NCI-H2107 treated with DMSO at 0.1 percent for 48 hours (cell line): Measurements from ENCODE around the gene AOC1.
A peak's percentile ranks its signal among the peaks of the same experiment; 100 is the strongest.

Experiments used
- DNase-seq: peaks from one replicate; lab custom pipeline; 2025; ENCODE audit not compliant: unreplicated experiment; lab: John Stamatoyannopoulos, UW

The AOC1 gene

GRCh38 chr7:150856303-150857275, 4.3 kb downstream of the AOC1 start:
- DNase-seq = no peak

DNA sequence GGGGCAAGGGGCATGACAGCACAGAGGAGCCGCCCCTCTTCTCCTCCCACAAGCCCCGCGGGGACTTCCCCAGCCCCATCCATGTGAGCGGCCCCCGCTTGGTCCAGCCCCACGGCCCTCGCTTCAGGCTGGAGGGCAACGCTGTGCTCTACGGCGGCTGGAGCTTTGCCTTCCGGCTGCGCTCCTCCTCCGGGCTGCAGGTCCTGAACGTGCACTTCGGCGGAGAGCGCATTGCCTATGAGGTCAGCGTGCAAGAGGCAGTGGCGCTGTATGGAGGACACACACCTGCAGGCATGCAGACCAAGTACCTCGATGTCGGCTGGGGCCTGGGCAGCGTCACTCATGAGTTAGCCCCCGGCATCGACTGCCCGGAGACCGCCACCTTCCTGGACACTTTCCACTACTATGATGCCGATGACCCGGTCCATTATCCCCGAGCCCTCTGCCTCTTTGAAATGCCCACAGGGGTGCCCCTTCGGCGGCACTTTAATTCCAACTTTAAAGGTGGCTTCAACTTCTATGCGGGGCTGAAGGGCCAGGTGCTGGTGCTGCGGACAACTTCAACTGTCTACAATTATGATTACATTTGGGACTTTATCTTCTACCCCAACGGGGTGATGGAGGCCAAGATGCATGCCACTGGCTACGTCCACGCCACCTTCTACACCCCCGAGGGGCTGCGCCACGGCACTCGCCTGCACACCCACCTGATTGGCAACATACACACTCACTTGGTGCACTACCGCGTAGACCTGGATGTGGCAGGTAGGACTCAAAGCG, 5.1 kb downstream of the AOC1 start:
- no peak for DNase-seq

GRCh38 chr7:150858236-150859197, 6.2 kb downstream of the AOC1 start:
- no peak for DNase-seq

DNA sequence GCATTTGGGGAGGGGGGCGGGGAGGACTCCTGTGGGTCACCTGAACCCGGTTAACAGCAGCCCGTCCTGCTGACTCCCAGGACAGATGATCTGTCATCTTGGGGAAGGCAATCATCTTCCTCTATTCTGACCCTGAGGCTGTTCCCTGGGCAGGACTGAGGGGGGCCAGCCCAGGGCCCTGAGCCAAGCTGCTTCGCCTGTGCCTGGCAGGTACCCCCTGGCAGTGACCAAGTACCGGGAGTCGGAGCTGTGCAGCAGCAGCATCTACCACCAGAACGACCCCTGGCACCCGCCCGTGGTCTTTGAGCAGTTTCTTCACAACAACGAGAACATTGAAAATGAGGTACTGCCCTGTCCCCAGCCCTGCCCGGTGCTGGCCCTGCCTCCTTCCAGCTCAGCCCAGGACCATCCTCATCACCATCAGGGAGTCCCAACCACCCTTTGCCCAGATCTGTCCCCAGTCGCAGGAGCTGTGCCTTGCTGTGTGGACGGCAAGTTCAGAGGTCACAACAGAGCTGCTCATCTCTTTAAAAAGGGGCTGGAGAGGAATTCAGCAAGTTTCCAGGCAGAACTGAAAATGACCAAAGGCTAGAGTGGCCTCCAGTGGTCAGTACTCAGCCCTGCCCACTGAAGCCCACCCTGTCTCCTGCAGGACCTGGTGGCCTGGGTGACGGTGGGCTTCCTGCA, 8.1 kb downstream of the AOC1 start:
- DNase-seq = no peak

DNA sequence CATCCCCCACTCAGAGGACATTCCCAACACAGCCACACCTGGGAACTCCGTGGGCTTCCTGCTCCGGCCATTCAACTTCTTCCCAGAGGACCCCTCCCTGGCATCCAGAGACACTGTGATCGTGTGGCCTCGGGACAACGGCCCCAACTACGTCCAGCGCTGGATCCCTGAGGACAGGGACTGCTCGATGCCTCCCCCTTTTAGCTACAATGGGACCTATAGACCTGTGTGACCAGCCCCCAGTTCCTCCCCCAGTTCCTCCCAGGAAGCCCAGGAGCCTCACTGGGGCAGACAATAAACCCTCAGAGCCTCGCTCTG, 8.6 kb downstream of the AOC1 start:
- no peak for DNase-seq

DNA sequence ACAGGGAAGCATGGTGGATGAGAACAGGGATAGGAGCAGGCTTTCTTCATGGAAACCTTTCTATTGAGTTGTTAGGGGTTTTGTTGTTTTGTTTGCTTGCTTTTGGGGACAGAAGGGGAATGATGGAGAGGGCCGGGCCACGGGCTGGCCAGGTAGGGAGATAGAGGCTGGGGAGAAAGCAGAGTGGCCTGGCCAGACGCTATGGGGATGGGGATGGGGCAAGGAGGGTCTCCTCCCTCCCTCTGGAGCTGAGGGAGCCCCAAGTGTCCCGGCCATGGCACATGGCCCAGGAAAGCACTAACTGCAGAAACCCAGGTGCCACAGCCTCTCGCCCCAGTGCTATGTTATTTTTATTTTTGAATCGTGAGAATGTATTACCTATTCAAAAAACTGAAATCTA, 10.0 kb downstream of the AOC1 start:
- no peak for DNase-seq

GRCh38 chr7:150863946-150864345, 11.6 kb downstream of the AOC1 start:
- no peak for DNase-seq

DNA sequence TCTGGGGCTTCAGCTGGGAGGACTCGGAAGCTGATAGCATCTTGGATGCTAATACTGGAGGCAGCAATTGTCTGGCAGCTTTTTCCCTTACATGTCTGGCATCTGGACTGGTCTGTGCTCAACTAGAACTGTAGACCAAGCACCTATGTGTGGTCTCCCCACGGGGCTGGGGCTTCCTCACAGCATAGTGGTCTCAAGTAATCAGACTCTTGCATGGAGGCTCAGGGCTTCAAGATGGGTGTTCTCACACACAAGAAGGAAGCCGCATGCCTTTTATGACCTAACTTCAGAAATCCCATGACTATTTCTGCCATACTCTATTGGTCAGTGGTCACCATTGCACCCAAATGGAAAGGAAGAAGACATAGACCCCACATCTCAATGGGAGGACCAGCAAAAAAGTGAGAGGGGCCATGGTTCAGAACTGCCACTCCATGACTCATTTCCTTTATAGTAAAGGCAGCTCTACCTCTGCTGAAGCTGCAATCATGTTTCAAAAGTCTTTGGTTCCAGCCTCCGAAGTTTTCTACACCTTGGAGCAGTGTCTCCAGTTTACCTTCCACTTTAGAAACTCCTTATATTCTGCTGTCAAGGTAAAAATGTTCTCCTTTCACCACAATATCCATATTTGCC, 14.7 kb downstream of the AOC1 start:
- DNase-seq = no peak

DNA sequence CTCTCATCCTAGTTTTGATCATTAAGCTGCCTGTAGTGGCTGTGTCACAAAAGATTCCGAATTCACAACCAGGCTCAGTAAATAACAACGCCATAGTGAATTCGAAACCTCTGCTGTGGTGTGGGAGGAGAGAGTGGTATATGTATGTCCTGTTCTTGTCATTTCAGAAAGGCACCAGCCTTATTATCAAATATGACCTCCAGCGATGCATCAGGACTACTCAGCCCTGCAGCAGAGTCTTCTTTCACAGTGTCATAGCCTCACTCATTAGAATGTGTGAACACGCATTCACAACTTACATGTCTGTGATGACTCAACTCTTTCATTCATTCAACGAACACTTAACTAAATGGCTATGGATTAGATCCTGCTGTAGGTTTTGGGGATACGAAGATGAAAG, 15.3 kb downstream of the AOC1 start:
- DNase-seq = no peak

- DNase-seq = no peak
Measured at GRCh38 chr7:150869467-150869866, 17.1 kb downstream of the AOC1 start.

- no peak for DNase-seq
Measured at GRCh38 chr7:150871601-150872000, 19.3 kb downstream of the AOC1 start.

DNA sequence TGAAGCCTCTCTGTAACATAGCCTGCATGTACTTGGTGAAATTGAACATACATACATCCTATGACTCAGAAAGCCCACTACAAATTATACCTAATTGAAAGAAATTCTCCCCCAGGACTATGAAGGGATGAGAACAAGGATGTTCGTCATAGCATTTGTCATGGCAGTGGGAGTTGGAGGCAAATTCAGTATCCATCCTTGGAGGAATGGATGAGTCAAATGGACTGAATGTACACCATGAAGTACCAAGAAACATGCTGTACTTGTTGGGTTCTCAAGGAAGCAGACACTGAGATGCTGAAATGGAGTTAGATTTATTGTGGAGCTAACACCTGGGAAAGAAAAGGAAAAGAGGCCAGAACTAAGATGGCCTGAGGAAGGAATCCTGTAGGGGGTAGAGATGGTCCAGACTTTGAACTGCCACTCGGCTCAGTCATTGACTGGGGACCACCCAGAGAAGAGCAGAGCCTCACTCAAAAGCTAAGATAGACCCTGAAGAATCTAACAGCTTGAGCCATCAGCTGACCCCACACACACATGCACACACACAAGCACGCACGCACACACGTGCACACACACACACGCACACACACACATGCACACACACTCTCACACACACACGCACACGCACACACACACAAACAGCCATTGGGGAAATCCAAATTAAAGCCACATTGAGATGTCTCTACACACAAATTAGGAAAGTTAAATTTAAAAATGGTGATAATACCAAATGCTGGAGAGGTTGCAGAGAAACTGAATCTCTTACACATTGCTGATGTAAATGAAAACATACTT, 22.3 kb downstream of the AOC1 start:
- DNase-seq = no peak

DNA sequence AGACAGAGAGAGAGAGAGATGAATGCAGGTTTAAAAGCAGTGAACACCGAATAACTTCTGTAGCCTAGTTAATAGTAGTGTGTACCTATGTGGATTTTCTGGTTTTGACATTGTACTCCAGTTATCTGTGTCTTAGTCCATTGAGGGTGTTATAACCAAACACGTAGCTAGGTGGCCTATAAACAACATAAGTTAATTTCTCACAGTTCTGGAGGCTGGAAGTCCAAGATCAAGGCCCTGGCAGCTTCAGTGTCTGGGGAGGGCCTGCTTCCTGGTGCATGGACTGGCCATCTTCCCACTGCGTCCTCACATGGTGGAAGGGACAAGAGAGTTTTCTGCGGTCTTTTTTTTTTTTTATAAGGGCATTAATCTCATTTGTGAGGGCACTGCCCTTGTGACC, 23.5 kb downstream of the AOC1 start:
- peak; percentile 21 for DNase-seq

- DNase-seq = peak; percentile 81
Measured at GRCh38 chr7:150876817-150877526, 24.7 kb downstream of the AOC1 start.

GRCh38 chr7:150877536-150877935, 25.2 kb downstream of the AOC1 start:
- DNase-seq = no peak

GRCh38 chr7:150879345-150879744, 27.0 kb downstream of the AOC1 start:
- DNase-seq = no peak

- DNase-seq = no peak
Measured at GRCh38 chr7:150881189-150881588, 28.9 kb downstream of the AOC1 start.

DNA sequence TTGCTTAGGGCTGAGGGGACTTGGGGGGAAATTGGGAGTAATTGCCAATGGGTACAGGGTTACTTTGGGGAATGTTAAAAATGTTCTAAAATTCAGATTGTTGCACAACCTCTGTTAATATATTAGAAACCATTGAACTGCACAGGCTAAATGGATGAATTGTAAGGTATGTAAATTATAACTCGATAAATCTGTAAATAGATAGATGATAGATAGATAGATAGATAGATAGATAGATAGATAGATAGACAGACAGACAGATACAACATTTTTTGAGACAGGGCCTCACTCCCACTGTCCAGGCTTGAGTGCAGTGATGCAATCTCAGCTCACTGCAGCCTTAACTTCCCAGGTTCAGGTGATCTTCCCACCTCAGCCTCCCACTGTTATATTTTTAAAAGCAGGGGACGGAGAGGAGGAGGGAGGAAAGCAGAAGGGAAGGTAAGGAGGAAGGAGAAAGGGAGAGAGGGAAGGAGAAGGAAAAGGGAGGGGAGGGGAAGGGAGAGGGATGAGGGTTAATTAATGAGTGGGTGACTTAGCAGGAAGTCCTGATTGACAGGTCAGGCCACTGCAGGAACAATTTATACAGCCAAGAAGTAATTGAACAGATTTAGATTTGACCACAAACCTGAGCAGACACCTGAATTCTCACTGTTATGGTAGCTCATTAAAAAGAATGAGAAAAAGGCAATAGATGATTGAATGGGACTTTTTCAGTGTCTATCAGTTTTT, 38.7 kb downstream of the AOC1 start:
- no peak for DNase-seq
